Measurements from ENCODE around the gene SULT4A1.
"Not testable (repeated sequence)": the region's sequence is repeated elsewhere in the genome, so short reads cannot be mapped to it uniquely, and the experiment has no call there.

The SULT4A1 gene, protein sequence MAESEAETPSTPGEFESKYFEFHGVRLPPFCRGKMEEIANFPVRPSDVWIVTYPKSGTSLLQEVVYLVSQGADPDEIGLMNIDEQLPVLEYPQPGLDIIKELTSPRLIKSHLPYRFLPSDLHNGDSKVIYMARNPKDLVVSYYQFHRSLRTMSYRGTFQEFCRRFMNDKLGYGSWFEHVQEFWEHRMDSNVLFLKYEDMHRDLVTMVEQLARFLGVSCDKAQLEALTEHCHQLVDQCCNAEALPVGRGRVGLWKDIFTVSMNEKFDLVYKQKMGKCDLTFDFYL

DNA sequence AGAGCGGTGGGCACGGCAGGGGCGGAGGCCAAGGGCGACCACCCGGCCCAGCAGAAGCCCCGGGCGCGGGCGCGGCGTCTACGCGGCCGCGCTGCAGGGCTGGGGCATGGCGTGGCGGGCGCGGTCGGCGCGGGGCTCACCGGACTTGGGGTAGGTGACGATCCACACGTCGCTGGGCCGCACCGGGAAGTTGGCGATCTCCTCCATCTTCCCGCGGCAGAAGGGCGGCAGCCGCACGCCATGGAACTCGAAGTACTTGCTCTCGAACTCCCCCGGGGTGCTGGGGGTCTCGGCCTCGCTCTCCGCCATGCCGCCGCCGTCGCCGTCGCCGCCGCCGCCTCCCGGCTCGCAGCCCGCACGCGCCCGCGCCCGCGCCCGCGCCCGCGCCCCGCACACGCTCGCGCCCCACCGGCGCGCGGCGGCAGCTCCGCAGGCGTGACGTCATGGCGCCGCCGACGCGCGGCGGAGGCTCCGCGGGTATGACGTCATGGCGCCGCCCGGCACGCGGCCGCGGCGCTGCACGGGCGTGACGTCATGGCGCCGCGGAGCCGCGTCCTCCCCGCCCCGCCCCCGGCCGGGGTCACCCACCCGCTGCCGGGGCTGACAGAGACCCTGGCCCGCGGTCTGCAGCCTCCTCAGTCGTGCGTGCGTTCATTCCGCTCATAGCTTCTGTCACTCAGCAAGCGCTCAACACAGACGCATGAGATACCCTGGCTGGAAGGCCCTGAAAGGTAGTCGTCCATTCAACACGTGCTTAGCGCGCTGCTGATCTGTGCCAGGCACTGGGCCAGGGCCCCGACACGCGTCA lies at the start of gene SULT4A1:
SULT4A1 (minus strand) TSS at position 440 of the 808 bp plus-strand sequence; CDS start at position 309, 131 bp downstream.
- TF ChIP-seq, protein P1, sequence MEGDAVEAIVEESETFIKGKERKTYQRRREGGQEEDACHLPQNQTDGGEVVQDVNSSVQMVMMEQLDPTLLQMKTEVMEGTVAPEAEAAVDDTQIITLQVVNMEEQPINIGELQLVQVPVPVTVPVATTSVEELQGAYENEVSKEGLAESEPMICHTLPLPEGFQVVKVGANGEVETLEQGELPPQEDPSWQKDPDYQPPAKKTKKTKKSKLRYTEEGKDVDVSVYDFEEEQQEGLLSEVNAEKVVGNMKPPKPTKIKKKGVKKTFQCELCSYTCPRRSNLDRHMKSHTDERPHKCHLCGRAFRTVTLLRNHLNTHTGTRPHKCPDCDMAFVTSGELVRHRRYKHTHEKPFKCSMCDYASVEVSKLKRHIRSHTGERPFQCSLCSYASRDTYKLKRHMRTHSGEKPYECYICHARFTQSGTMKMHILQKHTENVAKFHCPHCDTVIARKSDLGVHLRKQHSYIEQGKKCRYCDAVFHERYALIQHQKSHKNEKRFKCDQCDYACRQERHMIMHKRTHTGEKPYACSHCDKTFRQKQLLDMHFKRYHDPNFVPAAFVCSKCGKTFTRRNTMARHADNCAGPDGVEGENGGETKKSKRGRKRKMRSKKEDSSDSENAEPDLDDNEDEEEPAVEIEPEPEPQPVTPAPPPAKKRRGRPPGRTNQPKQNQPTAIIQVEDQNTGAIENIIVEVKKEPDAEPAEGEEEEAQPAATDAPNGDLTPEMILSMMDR (IDR thresholded peaks at IDR 0.05; ENCODE audit: borderline replicate concordance, control extremely low read depth, extremely low read depth, insufficient read depth, missing control alignments): no peak
- in situ Hi-C loops (cut with MboI; ENCODE audit: low sequenced_read_pairs, unreplicated experiment): no loop called here
- DNase-seq (ENCODE audit: low spot score): no peak

DNA sequence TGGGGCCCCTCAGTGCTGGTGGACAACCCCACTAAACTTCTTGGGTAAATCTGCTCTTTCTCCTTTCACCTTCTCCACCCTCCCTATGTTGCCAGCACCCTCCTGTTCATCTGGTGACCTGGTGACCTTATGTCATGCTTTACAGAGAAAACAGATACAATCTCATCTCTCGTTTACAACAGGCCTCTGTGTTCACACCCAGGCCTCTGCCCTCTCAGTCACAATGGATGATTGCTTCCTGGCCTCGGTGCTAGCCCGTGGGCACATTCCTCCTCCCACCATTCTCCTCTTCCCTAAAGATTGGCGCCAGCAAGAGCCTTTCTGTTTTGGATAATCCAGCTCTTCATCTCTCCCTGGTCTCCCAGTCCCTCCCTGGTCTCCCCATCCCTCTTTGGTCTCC lies 49.0 kb upstream of the SULT4A1 start:
- in situ Hi-C loops (cut with MboI; ENCODE audit: low sequenced_read_pairs, unreplicated experiment): no loop called here
- TF ChIP-seq, protein P1 (IDR thresholded peaks at IDR 0.05; ENCODE audit: borderline replicate concordance, control extremely low read depth, extremely low read depth, insufficient read depth, missing control alignments): no peak
- DNase-seq (ENCODE audit: low spot score): no peak

DNA sequence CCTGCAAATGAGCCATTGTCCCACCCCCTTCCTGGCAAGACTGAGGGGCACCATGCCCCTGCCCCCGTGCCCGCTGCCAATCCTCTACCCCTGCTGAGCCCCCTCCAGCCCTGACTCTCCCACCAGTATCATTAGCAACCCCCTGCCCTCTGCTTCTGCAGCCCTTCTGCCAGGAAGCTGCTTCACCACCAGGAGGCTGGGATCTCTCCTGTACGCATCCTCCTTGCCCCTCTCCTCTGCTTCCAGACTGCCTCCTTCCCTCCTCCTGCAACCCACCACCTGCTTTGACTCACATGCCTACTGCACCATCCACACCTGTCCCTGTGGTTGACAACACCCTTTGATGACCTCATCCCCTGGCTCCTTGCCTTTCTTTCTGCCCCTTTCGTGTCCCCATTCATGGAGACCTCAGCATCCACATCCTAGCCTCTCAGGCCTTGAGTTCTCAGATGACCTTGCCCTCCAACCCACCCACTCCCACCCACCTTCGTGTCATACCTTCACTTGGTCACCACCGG lies 47.9 kb upstream of the SULT4A1 start:
- in situ Hi-C loops (cut with MboI; ENCODE audit: low sequenced_read_pairs, unreplicated experiment): no loop called here
- DNase-seq (ENCODE audit: low spot score): no peak
- TF ChIP-seq, protein P1 (IDR thresholded peaks at IDR 0.05; ENCODE audit: borderline replicate concordance, control extremely low read depth, extremely low read depth, insufficient read depth, missing control alignments): no peak

DNA sequence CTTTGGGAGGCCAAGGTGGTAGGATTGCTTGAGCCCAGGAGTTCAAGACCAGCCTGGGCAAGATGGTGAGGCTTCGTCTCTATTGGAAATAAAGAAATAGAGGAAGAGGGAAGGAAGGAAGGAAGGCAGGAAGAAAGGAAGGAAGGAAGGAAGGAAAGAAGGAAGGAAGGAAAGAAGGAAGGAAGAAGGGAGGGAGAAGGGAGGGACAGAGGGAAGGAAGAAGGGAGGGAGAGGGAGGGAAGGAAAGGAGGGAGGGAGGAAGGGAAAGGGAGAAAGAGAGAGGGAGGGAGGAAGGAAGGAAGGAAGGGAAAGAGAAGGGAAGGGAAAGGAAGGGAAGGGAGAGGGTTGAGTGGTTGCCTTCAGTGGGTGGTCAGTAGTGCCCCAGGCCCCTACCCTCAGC lies 47.4 kb upstream of the SULT4A1 start:
- in situ Hi-C loops (cut with MboI; ENCODE audit: low sequenced_read_pairs, unreplicated experiment): no loop called here
- TF ChIP-seq, protein P1 (IDR thresholded peaks at IDR 0.05; ENCODE audit: borderline replicate concordance, control extremely low read depth, extremely low read depth, insufficient read depth, missing control alignments): no peak
- DNase-seq (ENCODE audit: low spot score): no peak

DNA sequence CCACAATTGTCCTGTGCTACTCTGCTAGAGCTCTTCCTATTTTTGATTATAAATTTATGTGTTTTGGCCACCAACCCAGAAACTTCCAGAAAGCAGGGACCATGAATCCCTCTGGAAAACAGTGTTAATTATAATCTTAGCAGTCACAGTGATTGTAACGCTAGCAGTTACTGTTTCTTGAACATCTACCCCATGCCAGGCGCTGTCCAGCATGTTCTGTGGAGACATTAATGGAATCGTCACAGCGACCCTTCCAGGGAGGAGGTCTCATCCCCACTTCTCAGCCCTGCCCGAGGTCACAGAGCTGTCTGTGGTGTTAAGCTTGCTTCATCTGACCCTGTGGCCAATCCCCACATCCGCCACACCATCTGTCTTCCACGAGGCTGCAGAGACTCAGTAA lies 43.4 kb upstream of the SULT4A1 start:
- TF ChIP-seq, protein P1 (IDR thresholded peaks at IDR 0.05; ENCODE audit: borderline replicate concordance, control extremely low read depth, extremely low read depth, insufficient read depth, missing control alignments): no peak
- in situ Hi-C loops (cut with MboI; ENCODE audit: low sequenced_read_pairs, unreplicated experiment): no loop called here
- no peak for DNase-seq (ENCODE audit: low spot score)

DNA sequence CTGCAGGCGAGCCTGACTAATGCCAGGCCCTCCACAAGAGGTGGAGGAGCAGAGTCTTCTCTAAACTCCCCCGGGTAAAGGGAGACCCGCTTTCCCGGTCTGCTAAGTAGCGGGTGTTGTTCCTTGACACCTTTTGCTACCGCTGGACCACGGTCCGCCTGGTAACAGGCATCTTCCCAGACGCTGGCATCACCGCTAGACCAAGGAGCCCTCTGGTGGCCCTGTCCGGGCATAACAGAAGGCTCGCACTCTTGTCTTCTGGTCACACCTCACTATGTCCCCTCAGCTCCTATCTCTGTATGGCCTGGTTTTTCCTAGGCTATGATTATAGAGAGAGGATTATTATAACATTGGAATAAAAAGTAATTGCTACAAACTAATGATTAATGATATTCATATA lies 42.1 kb upstream of the SULT4A1 start:
- in situ Hi-C loops (cut with MboI; ENCODE audit: low sequenced_read_pairs, unreplicated experiment); DNase-seq (ENCODE audit: low spot score): not testable (repeated sequence)

DNA sequence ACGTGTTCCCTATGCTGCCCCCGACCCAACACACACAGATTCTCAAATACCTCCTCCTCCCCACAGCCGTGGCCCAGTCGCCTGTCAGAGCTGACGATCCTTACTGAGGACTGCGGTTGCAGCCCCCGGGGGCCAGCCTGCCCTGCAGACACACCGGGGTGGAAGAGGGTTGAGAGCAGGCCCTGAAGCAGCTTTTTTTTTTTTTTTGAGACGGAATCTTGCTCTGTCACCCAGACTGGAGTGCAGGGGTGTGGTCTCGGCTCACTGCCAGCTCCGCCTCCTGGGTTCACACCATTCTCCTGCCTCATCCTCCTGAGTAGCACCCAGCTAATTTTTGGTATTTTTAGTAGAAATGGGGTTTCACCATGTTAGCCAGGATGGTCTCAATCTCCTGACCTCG lies 40.7 kb upstream of the SULT4A1 start:
- in situ Hi-C loops (cut with MboI; ENCODE audit: low sequenced_read_pairs, unreplicated experiment); DNase-seq (ENCODE audit: low spot score): not testable (repeated sequence)
